Left ventricle myocardium inferior (tissue), 1 donor: ENCODE measurements around the gene GULP1. TPM values are rescaled to one million over a fixed set of nuclear protein-coding genes. Genes with fewer than 3 reads are reported as not detected.

Experiments used
- DNase-seq: peaks from one replicate; pipeline ENCODE4 v3.0.0-alpha.2; 2020
- H3K27ac ChIP-seq: fragments of 200-600 bp; replicated peaks from 2 replicates; pipeline ENCODE4 v1.8.0; 2021
- H3K27me3 ChIP-seq: fragments of 200-600 bp; 2 replicates; pipeline ENCODE4 v1.8.0; 2021; ENCODE audit warnings: low read depth
- H3K36me3 ChIP-seq: fragments of 200-600 bp; 2 replicates; pipeline ENCODE4 v1.8.0; 2021
- H3K4me1 ChIP-seq: fragments of 200-600 bp; 2 replicates; pipeline ENCODE4 v1.8.0; 2021
- H3K4me3 ChIP-seq: fragments of 200-600 bp; 2 replicates; pipeline ENCODE4 v1.8.0; 2021; ENCODE audit warnings: mild to moderate bottlenecking, moderate library complexity
- H3K9me3 ChIP-seq: fragments of 200-600 bp; replicated peaks from 2 replicates; pipeline ENCODE4 v1.8.0; 2021
- intact Hi-C: fragments of 100-400 bp; cut with micrococcal nuclease; formaldehyde crosslinking; loops from one replicate; pipeline ENCODE4 v1.11.0; 2022
- total RNA-seq: library from RNA; stranded (reverse); fragmentation: NEBNext Ultra II Directional; extraction: Animal tissue kit (Norgen Biotek cat#: 25700); gene quantifications from one replicate; pipeline ENCODE4 v1.2.1, GENCODE V29; 2021
- TF ChIP-seq, protein P1 (sequence below): fragments of 200-600 bp; IDR thresholded peaks from 2 replicates; pipeline ENCODE4 v1.8.0; 2021; ENCODE audit warnings: antibody characterized with exemption, mild to moderate bottlenecking, borderline replicate concordance
- donor health status: DM: no; HTN: yes; CAD: no; lungs with severe emphysema.

The GULP1 gene
- total RNA-seq, 1 donor from 2014 or later = 5.7 TPM

- intact Hi-C loops = no loop called here
- H3K36me3 ChIP-seq = no peaks in the 10 kb centered on the region
- no peak overlapping the region for H3K4me3 ChIP-seq
- H3K27ac ChIP-seq = no peak overlapping the region
- no peaks in the 10 kb centered on the region for H3K4me1 ChIP-seq
- no peak for DNase-seq
- no peaks in the 10 kb centered on the region for H3K27me3 ChIP-seq
- TF ChIP-seq, protein P1, sequence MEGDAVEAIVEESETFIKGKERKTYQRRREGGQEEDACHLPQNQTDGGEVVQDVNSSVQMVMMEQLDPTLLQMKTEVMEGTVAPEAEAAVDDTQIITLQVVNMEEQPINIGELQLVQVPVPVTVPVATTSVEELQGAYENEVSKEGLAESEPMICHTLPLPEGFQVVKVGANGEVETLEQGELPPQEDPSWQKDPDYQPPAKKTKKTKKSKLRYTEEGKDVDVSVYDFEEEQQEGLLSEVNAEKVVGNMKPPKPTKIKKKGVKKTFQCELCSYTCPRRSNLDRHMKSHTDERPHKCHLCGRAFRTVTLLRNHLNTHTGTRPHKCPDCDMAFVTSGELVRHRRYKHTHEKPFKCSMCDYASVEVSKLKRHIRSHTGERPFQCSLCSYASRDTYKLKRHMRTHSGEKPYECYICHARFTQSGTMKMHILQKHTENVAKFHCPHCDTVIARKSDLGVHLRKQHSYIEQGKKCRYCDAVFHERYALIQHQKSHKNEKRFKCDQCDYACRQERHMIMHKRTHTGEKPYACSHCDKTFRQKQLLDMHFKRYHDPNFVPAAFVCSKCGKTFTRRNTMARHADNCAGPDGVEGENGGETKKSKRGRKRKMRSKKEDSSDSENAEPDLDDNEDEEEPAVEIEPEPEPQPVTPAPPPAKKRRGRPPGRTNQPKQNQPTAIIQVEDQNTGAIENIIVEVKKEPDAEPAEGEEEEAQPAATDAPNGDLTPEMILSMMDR = no peak
- peaks cover 25% of the 10 kb centered on the region for H3K9me3 ChIP-seq
Observed at GRCh38 chr2:188561473-188561979, 269.9 kb downstream of the GULP1 start.

DNA sequence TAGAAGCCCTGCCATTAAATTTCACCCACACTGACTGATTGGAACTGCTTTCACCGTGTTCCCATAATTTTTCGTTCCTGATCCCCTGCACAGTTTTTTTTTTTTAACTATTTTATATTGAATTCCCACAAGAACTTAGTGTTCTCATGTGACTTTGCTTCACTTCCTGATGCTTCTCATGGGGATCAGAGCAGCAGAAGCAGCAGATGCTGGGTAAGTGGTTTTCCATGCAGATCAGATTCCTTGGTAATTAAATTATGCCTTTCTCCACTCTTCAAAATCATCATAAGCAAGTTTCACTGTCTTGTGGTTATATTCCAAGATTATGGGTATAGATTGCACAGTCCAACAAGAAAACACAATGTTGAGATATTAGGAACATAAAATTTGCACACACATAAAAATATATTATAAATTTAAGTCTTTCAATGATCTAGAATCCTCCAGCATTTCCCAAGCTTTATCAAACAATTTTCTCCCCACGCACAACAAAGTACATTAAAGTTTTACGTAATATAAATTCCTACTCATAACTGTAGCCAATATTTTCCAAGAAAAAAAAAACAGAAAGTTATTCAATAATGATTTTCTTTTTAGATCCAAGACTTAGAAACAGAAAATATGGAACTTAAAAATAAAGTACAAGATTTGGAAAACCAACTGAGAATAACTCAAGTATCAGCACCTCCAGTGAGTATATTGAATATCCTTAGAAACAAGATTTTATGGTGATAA lies 277.9 kb downstream of the GULP1 start:
- TF ChIP-seq, protein P1 = no peak
- H3K27me3 ChIP-seq = no peaks in the 10 kb centered on the region
- no peak for DNase-seq
- no peaks in the 10 kb centered on the region for H3K4me1 ChIP-seq
- intact Hi-C loops = no loop called here
- H3K4me3 ChIP-seq = no peak overlapping the region
- no peaks in the 10 kb centered on the region for H3K36me3 ChIP-seq
- no peaks in the 10 kb centered on the region for H3K9me3 ChIP-seq
- peak overlapping the region; percentile 60 for H3K27ac ChIP-seq

GRCh38 chr2:188570370-188570769 lies 278.7 kb downstream of the GULP1 start:
- no peak overlapping the region for H3K27ac ChIP-seq
- no peaks in the 10 kb centered on the region for H3K4me1 ChIP-seq
- no peaks in the 10 kb centered on the region for H3K36me3 ChIP-seq
- H3K9me3 ChIP-seq = no peaks in the 10 kb centered on the region
- intact Hi-C loops = no loop called here
- TF ChIP-seq, protein P1 = no peak
- no peaks in the 10 kb centered on the region for H3K27me3 ChIP-seq
- no peak for DNase-seq
- H3K4me3 ChIP-seq = no peak overlapping the region

DNA sequence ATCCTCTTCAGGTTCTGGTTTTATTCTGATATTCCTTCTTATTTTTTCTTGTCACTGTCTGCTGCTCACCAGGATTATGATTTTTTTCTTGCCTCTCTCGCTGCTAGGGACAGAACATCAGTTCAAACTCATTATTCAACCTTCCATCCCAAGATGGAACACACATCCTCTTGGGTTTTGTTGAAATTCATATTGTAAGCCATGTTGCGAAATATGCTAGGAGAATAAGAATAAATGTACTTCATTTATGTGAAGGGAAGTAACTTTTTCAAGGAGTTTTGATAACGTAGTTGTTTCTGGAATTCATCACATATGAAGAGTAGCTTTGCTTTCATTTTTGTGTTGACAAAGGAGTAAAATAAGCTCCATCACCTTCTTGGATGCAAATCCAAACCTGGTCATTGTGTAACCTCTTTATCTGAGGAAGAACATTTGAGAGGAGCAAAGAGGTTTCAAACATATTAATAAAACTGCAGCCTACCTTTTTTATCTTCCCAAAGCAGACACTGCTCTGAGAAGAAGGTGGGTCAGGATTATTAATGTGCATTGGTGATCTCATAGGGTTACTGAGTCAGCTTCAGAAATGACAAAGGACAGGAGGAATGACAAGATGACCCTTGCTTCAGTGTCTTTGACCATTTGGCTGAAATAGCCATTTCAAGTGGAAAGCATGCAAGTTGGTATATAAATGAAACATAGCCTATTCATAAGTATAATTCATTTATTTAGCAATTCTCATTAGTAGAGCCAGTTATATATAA lies 280.0 kb downstream of the GULP1 start:
- Histone ChIP-seq H3K4me1 (no peaks in the 10 kb centered on the region), H3K9me3 (no peaks in the 10 kb centered on the region), H3K36me3 (no peaks in the 10 kb centered on the region), H3K27ac (no peak overlapping the region), H3K27me3 (no peaks in the 10 kb centered on the region), H3K4me3 (no peak overlapping the region)
- TF ChIP-seq, protein P1 = no peak
- intact Hi-C loops = no loop called here
- no peak for DNase-seq

DNA sequence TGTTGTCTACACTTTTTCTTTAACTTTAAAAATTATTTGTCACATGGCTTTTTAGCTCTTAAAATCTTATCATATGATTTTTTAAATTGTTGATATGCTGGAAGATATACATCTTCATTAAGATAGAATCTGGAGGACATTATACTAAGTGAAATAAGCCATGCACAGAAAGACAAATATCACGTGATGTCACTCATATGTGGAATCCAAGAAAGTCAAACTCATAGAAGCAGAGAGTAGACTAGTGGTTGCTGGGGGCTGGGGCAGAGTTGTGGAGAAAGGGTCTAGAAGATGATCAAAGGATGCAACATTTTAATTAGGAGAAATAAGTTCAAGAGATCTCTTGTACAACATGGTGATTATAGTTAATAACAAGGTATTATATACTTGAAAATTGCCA lies 280.9 kb downstream of the GULP1 start:
- H3K36me3 ChIP-seq = no peaks in the 10 kb centered on the region
- TF ChIP-seq, protein P1 = no peak
- no peaks in the 10 kb centered on the region for H3K9me3 ChIP-seq
- DNase-seq = no peak
- no peaks in the 10 kb centered on the region for H3K4me1 ChIP-seq
- H3K27ac ChIP-seq = no peak overlapping the region
- no peak overlapping the region for H3K4me3 ChIP-seq
- no peaks in the 10 kb centered on the region for H3K27me3 ChIP-seq
- intact Hi-C loops = no loop called here
